ENCODE measurements around the gene HHAT. TPM values are rescaled to one million over a fixed set of nuclear protein-coding genes. Genes with fewer than 3 reads are reported as not detected.
A peak's percentile ranks its signal among the peaks of the same experiment; 100 is the strongest.

Gene HHAT
- total RNA-seq, 1 donor from 2014 or later = 6.9 TPM

DNA sequence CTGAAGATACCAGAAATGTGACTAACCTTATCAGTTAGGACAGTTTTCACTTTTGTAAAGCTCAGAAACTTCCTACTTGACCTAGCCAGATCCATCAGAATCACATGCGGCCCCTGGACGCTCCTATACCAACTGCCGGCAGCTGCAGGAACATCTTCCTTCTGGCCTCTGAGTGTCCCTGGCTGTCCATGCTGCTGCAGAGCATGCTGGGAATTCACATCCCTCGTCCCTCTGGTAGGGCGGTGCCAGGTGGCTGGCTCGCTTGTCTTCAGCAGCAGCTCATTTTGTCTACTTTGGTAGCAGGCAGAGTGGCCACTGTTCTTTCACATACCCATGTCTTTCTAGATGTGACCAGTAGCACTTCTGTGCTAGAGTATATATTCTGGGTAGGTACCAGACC is 34.4 kb downstream of the HHAT start:
- no peak overlapping the region for H3K4me3 Mint-ChIP-seq
- DNase-seq (ENCODE audit: low read depth, low spot score) = no peak
- H3K36me3 Mint-ChIP-seq (ENCODE audit: low read depth) = no peaks in the 10 kb centered on the region
- peaks cover 31% of the 10 kb centered on the region for H3K4me1 Mint-ChIP-seq
- no peak overlapping the region for H3K27ac Mint-ChIP-seq (ENCODE audit: unreplicated experiment)
- H3K27me3 Mint-ChIP-seq (ENCODE audit: low read depth) = no peaks in the 10 kb centered on the region
- no peaks in the 10 kb centered on the region for H3K9me3 Mint-ChIP-seq
- TF ChIP-seq, protein P1, sequence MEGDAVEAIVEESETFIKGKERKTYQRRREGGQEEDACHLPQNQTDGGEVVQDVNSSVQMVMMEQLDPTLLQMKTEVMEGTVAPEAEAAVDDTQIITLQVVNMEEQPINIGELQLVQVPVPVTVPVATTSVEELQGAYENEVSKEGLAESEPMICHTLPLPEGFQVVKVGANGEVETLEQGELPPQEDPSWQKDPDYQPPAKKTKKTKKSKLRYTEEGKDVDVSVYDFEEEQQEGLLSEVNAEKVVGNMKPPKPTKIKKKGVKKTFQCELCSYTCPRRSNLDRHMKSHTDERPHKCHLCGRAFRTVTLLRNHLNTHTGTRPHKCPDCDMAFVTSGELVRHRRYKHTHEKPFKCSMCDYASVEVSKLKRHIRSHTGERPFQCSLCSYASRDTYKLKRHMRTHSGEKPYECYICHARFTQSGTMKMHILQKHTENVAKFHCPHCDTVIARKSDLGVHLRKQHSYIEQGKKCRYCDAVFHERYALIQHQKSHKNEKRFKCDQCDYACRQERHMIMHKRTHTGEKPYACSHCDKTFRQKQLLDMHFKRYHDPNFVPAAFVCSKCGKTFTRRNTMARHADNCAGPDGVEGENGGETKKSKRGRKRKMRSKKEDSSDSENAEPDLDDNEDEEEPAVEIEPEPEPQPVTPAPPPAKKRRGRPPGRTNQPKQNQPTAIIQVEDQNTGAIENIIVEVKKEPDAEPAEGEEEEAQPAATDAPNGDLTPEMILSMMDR (conservative IDR thresholded peaks at IDR 0.05) = no peak

DNA sequence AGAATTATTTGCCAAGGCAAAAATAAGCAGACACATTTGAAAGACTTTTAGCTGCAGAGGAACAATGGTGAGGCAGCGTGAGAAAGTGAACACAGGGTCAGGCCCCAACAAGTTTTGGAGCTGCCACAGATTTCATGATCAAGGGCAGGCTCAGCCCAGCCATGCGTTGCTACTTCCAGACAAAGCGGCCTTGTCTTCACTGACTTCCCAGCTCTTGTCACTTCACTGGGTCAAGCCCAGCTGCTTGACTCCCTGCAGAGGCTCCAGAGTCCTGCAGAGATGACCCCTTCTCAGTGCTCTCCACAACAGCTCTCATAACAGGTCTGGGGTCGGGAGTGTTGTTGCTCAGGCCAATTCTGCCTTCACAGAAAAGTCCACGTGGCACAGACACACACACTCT is 35.8 kb downstream of the HHAT start:
- H3K4me3 Mint-ChIP-seq = no peak overlapping the region
- TF ChIP-seq, protein P1 (conservative IDR thresholded peaks at IDR 0.05) = no peak
- H3K4me1 Mint-ChIP-seq = peaks cover 31% of the 10 kb centered on the region
- H3K27me3 Mint-ChIP-seq (ENCODE audit: low read depth) = no peaks in the 10 kb centered on the region
- DNase-seq (ENCODE audit: low read depth, low spot score) = peak; percentile 25
- H3K9me3 Mint-ChIP-seq = no peaks in the 10 kb centered on the region
- H3K27ac Mint-ChIP-seq (ENCODE audit: unreplicated experiment) = peak overlapping the region; percentile 91
- H3K36me3 Mint-ChIP-seq (ENCODE audit: low read depth) = no peaks in the 10 kb centered on the region

DNA sequence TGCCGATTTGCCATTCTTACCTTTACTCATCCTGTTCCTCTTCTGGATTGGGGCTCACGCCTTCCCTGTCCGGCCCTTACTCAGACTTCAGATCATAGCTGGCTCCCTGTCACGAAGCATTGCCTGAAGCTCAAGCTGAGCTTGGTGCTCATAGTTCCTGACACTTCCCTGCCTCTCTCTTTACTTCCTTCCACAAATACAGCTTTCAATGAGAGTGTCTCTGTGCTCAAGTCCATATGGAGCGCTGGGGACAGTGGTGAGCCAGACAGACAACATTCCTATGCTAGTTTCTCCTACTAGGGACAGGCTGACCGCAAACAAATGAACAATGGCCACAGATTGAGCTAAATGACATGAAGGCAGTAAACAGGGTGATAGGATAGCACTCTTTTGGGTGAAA is 38.1 kb downstream of the HHAT start:
- DNase-seq (ENCODE audit: low read depth, low spot score) = no peak
- Mint-ChIP-seq H3K36me3 (ENCODE audit: low read depth) (no peaks in the 10 kb centered on the region), H3K27ac (ENCODE audit: unreplicated experiment) (no peak overlapping the region), H3K27me3 (ENCODE audit: low read depth) (no peaks in the 10 kb centered on the region), H3K4me1 (peaks cover 19% of the 10 kb centered on the region), H3K9me3 (no peaks in the 10 kb centered on the region), H3K4me3 (no peak overlapping the region)
- TF ChIP-seq, protein P1 (conservative IDR thresholded peaks at IDR 0.05) = no peak

DNA sequence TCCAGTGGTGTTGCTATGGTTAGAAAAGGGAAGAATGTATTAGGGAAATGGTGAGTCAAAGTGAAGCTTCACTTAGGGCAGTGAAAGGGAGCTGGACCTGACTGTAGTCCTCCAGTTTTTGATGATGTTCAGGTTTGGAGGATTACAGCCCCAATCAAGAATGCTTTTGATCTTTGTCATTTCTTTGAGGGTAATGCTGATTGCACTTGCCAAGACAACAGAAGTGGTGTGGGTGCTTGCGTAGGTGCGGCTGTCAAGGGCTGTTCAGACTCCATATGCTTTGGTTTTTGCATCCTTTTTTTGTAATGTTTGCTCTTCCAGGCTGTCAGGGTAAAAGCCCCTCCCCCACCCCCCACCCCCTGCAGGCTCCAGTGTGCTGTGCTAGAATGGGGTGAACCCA is 38.9 kb downstream of the HHAT start:
- Mint-ChIP-seq H3K27me3 (ENCODE audit: low read depth) (no peaks in the 10 kb centered on the region), H3K36me3 (ENCODE audit: low read depth) (no peaks in the 10 kb centered on the region), H3K4me1 (peaks cover 18% of the 10 kb centered on the region), H3K4me3 (no peak overlapping the region), H3K9me3 (no peaks in the 10 kb centered on the region), H3K27ac (ENCODE audit: unreplicated experiment) (no peak overlapping the region)
- DNase-seq (ENCODE audit: low read depth, low spot score) = no peak
- TF ChIP-seq, protein P1 (conservative IDR thresholded peaks at IDR 0.05) = no peak

DNA sequence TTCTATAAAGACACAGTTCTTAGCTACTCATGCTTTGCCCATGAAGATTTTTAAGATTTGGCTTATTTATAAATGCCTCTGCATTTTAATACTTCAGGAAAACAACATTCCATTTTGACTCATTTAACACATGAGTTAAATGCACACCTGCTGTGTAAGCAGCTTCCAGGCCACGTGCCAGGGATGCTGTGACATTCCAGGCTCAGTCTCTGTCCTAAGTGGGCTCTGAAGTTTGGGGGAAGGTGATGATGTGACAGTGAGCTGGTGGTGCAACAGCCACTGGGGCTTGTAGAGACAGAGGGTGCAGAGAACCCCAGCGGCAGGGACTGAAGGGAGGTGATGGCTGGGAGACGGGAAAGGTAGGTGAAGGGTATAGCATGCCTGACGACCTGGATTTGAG is 40.7 kb downstream of the HHAT start:
- Mint-ChIP-seq H3K27me3 (ENCODE audit: low read depth) (no peaks in the 10 kb centered on the region), H3K4me1 (peaks cover 24% of the 10 kb centered on the region), H3K9me3 (no peaks in the 10 kb centered on the region), H3K27ac (ENCODE audit: unreplicated experiment) (peak overlapping the region; percentile 31), H3K4me3 (no peak overlapping the region), H3K36me3 (ENCODE audit: low read depth) (no peaks in the 10 kb centered on the region)
- DNase-seq (ENCODE audit: low read depth, low spot score) = no peak
- TF ChIP-seq, protein P1 (conservative IDR thresholded peaks at IDR 0.05) = no peak

DNA sequence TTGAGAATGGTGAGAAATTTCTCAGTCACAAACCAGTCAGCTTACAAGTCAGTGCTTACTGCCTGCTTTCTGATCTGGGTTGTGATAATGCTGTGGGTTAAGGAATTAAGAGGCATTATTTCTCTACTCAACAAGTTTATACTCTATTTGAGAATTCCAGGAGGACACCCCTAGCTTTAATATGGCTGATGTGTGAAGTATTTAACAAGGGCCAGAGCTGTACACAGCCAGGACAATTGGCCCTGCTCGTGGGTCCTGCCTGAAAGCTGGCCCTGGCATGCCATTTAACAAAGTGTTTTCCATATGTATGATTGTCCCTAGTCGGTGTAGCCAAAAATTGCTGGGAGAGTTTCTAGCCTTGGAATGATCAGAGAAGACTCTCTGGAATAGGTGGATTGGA is 43.2 kb downstream of the HHAT start:
- H3K4me3 Mint-ChIP-seq = no peak overlapping the region
- TF ChIP-seq, protein P1 (conservative IDR thresholded peaks at IDR 0.05) = no peak
- H3K27ac Mint-ChIP-seq (ENCODE audit: unreplicated experiment) = no peak overlapping the region
- DNase-seq (ENCODE audit: low read depth, low spot score) = no peak
- no peaks in the 10 kb centered on the region for H3K9me3 Mint-ChIP-seq
- H3K27me3 Mint-ChIP-seq (ENCODE audit: low read depth) = no peaks in the 10 kb centered on the region
- no peaks in the 10 kb centered on the region for H3K36me3 Mint-ChIP-seq (ENCODE audit: low read depth)
- peaks cover 19% of the 10 kb centered on the region for H3K4me1 Mint-ChIP-seq

Data from neural crest cell (in vitro differentiated cells).